NCI-H82 (cell line): ENCODE measurements around the gene PROZ.

Experiments
- DNase-seq: peaks from one replicate; lab custom pipeline; 2025; lab: John Stamatoyannopoulos, UW

The PROZ gene

GRCh38 chr13:113178896-113179167, 20.4 kb downstream of the PROZ start:
- no peak for DNase-seq

GRCh38 chr13:113179374-113180230, 21.2 kb downstream of the PROZ start:
- DNase-seq = no peak

DNA sequence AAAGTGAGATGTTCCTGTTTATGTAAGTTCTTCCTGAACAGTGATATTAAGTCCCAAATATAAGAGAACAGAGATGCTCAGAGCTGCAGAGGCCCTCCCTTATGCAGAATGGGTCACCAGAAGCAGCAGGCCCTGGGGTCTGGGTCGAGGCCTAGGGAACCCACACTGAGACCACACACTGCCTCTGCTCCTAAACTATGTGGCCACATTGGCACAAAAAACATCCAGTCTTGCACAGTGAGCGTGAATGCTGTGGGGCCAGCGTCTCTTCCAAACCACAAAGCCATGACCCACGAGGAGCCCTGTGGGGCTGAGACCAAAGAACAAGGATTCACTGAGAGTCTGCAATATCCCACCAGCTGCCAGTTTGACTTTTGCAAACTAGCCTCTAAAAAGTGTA, 23.6 kb downstream of the PROZ start:
- DNase-seq = no peak

DNA sequence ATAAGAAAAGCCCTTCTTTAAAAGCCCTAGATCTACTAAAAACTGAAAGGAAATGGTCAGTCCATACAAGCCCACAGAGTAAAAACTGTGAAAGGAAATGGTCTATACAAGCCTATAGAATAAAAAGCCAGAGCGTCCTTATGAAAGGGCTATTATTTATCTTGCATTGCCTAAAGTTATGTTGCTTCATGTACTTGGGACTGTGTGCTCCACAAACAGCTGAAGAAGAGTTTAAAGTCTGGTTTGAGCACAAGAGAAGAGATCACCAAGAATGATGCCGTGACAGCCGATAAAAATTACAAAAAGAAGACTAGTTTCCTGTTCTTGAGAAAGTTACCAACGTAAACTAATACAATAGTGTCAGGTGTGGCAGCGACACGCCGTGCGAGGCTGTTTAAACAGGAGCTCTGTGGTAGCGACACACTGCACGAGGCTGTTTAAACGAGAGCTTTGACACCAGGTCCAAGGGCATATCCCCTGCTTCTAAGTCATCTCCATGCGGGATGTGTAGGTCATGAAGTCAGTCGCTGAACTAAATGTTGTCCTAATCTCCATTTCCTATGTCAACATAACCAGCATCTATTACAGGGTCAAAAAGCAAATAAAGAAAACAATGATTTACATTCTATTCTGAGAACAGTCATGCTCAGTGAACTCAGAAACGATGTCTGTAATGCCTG, 25.1 kb downstream of the PROZ start:
- DNase-seq = no peak

DNA sequence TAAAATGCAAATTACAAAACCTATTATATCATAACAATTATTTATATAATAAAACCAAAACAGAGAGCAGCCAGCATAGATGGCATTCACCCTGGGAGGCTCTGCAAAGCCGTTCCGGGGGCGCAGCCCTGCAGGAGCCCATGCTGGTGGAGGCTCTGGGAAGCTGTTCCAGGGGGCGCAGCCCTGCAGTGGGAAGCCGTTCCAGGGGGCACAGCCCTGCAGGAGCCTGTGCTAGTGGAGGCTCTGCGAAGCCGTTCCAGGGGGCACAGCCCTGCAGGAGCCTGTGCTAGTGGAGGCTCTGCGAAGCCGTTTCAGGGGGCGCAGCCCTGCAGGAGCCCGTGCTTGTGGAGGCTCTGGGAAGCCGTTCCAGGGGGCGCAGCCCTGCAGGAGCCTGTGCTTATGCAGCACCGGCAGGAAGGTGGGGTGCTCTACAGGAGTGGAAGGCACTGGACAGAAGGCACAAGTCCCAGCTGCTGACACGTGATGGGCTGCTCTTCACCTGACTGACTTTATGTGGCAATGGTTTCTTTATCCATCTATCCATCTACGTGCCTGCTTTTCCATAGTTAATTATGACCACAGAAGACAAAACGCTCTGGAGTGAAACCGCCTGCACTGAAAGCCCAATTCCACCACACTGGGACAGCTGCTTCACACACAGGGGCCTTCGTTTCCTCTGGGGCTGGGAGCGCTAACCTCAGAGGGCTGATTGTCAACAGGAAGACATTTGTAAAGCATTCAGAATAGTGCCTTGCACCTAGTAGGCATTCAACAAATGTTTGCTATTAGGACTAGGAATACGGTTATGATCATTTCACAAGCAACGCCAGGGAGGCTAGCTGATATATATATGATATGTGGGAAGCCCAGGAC, 26.4 kb downstream of the PROZ start:
- no peak for DNase-seq

DNA sequence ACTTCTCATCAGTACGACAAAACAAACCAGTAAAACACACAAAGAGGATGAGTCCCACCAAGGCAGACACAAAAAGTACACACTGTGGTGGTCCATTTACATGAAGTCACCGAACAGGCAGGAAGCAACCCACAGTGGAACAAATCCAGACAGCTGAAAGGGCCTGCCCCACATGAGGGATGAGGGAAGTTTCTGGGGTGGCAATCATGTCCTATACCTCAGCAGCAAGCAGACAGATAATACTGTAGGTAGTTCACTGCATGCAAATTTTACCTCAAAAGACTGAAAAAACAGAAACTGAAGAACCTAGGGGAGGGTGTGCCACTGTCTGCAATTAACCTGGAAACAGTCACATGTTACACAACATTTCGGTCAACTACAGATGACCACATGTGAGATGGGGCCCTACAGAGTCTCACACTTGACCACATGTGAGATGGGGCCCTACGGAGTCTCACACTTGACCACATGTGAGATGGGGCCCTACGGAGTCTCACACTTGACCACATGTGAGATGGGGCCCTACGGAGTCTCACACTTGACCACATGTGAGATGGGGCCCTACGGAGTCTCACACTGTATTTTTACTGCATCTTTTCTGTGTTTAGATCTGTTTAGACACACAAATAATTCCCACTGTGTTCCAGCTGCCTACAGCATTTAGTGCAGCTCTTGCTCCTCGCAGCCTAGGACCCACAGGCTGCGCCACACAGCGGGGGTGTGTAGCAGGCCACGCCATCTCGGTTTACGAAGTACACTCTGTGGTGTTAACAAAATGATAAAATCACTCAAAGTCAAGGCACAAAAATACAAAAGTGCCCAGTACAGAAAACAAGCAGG, 27.8 kb downstream of the PROZ start:
- no peak for DNase-seq

- DNase-seq = no peak
Measured at GRCh38 chr13:113187263-113187669, 28.8 kb downstream of the PROZ start.

GRCh38 chr13:113187883-113188665, 29.6 kb downstream of the PROZ start:
- no peak for DNase-seq

- no peak for DNase-seq
Measured at GRCh38 chr13:113190181-113190580, 31.7 kb downstream of the PROZ start.

GRCh38 chr13:113192279-113192678, 33.8 kb downstream of the PROZ start:
- DNase-seq = no peak

- DNase-seq = no peak
Measured at GRCh38 chr13:113192902-113193301, 34.5 kb downstream of the PROZ start.

DNA sequence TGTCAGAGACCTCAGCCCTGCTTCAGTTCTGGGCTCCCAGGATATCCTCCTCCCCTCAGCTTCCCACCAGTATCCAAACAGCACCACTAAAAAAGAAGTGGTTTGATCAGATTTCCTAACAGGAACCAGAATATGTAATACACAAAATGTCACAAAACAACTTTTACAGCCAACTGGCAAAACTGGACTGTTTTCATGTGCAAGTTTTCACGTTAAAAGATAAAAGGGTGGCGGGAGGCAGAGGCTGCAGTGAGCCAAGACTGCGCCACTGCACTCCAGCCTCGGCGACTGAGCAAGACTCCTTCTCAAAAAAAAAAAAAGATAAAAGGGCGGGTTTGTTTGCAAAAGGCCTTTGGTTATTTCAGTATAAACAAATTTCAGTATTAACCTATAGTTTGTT, 36.9 kb downstream of the PROZ start:
- DNase-seq = no peak

DNA sequence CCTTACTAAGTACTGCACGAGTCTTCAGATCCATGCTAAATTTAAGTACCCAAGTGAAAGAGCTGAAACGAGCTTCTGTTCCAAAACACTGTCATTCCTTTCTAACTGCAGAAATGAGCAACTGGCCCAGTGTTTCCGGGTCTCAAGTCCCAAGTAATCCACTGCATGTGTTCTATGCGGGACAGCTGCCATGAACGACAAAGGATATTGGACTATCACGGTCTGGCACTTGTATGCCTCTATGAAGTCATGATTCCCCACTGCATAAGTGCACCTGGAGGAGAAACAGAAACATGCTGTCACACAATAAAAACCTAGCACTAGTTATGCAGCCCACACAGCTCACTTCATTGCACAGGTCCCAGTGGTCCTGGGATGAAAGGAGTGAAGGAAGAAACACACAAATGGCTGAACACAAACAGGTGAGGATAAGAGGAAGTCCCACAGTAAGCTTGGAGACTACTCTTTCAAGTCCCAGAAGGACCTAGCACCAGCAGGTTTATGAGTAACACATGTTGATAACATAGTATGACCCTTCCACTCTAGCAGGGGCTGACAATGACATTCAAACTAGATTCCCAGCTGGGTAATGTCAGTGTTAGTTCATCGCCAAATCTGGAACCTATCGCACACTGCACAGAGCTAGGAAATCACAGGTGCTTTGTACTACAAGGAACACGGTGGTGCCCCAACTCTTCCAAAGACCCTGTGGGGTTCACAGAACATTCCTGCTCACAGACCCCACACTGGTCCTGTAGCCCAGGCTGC, 38.7 kb downstream of the PROZ start:
- DNase-seq = no peak

DNA sequence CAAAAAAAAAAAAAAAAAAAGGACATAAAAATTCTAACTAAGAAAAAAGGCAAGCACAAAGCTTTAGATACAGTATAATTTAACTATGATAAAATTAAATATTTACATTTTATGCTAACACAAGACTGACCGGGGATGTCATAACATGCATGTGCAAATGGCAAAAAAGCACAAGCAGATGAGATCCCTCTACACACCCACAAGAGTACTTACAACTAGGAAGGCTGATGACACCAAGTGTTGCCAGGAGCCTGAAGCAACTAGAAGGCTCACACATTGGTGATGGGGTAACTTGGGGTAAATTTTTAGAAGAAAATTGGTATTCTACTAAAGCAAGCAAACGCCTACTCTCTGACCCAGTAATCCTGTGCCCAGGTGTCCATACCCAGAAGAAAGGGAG, 43.4 kb downstream of the PROZ start:
- no peak for DNase-seq

- DNase-seq = peak; percentile 17
Measured at GRCh38 chr13:113202912-113203311, 44.5 kb downstream of the PROZ start.

DNA sequence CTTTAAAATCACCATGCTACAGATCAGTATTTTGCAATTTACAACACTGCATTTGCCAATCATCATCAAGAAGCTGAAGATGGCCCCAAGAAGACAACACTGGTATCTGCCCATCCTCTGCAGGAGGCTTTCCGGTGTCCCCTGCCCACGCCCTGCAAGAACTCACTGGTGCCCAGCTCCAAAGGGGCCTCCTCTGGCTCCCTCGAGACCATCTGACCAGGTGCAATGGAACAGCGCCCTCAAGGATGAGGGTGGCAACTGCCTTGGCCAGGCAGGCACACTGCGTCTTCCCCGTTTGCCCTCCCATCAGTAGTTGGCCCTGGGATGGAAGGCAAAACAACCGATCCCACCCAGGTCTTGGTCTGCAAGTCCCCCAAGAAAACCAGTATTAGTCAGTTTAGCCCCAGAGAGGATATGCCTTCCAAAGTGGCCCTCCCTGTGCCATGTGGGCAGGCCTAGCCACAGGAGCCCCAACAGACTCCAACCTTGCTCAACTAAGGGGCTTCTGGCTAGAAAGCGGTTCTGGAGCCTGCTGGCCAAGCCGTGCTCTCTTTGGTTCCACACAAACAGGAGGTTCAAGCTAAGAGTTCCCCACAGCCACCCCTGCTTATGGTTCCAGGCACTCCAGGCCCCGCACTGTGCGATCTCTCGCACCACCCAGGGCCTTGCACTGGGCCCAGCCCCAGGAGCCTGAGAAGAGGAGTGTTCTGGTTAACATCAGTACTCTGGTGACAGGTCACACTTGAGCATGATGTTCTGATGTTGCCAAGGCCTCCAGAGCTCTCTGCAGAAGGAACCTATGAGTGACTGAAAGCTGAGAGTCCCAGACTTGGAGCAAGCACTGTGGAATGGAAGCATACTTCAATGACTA, 45.3 kb downstream of the PROZ start:
- DNase-seq = no peak

DNA sequence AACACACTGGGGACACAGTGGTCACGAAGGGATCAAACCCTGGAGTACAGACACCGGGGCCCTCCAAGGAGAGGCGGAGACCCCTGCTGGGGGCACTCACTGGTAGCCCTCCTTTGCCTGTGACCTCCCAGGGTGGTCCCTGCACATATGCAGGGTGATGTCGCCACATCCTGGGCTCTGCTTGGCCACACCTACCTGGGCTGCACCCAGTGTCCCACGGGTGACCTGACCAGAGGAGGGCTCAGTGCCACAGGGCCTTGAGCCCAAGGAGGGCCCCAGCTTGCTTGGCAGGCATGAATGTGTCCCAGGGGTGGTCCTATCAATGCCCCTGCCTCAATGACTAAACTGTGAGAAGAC, 45.9 kb downstream of the PROZ start:
- no peak for DNase-seq

DNA sequence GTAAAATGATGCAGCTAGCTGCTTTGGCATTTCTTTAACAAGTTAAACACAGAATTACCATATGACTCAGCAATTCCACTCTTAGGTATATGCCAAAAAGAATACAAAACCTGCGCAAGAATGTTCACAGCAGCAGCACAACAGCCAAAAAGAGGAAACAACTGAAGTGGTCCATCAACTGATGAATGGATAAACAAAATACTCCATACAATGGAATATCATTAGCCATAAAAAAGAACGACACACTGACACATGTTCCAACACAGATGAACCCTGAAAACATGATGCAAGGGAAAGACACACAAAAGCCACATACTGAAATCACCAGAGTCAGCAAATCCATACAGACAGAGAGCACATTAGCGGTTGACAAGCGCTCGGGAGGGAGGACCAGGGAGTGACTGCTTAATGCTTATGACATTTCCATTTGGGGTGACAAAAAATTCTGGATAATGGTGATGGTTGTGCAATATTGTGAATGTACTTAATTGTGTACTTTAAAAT, 47.0 kb downstream of the PROZ start:
- no peak for DNase-seq

DNA sequence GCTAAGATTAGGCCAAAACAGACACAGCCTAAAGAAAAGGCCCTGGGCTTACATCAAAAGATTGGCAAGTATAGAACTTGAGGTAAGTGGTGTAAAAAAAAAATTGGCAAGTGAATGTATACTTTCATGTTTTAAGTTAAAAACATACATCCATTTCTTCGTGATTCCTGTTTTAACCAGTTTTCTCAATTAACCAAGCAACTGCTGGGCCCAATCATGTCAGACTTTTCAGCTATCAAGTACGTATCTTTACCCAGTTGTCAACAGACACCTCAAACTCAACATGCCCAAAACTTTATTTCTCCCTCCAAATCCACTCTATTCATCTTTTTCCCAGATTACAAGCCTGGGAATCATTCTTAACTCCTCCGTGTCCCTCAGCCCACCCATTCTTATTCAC, 49.0 kb downstream of the PROZ start:
- no peak for DNase-seq
